Bronchial epithelial cell (primary cell): ENCODE results near the gene TTC3. TPM values are rescaled to one million over a fixed set of nuclear protein-coding genes. Genes with fewer than 3 reads are reported as not detected.
A peak's percentile ranks its signal among the peaks of the same experiment; 100 is the strongest.

Source experiments
- DNase-seq: peaks from one replicate; pipeline ENCODE4 v3.0.0-alpha.2; 2010; ENCODE audit warnings: low read depth
- FAIRE-seq: peaks from 2 replicates; lab custom pipeline; 2011; peaks lifted over from hg19 to GRCh38; lab: Jason Lieb, UNC
- H3K27me3 ChIP-seq: 2 replicates; pipeline ENCODE4 v1.5.1; 2011; ENCODE audit warnings: low read length; ENCODE audit not compliant: control insufficient read depth, insufficient read depth
- H3K36me3 ChIP-seq: 2 replicates; pipeline ENCODE4 v1.5.1; 2011; ENCODE audit warnings: low read length; ENCODE audit not compliant: control insufficient read depth, insufficient read depth
- H3K4me3 ChIP-seq: 2 replicates; pipeline ENCODE4 v1.5.1; 2011; ENCODE audit warnings: mild to moderate bottlenecking, low read depth, low read length, control low read depth
- CTCF ChIP-seq: IDR thresholded peaks from 2 replicates; pipeline ENCODE4 v1.5.1; 2011; ENCODE audit warnings: mild to moderate bottlenecking, moderate library complexity, low read length, control low read depth, inconsistent platforms; ENCODE audit not compliant: insufficient read depth, severe bottlenecking
- total RNA-seq: library from RNA; depleted of rRNA; stranded (reverse); fragments of >200 nt; gene quantifications from 2 replicates; pipeline ENCODE4 v1.2.1, GENCODE V29; 2014

Gene TTC3
- total RNA-seq, 1 donor from 2014 or later, result 90.3 TPM

- DNase-seq, result peak; percentile 20
- no peaks in the 10 kb centered on the region for H3K27me3 ChIP-seq
- TF ChIP-seq CTCF, result peak; percentile 21
- H3K36me3 ChIP-seq, result peaks cover 5% of the 10 kb centered on the region
- no peak for FAIRE-seq
- H3K4me3 ChIP-seq, result no peak overlapping the region
These were observed 93.7 kb downstream of the TTC3 start for GRCh38 chr21:37166733-37167132.

- Histone ChIP-seq H3K27me3 (no peaks in the 10 kb centered on the region), H3K4me3 (no peak overlapping the region), H3K36me3 (peaks cover 6% of the 10 kb centered on the region)
- FAIRE-seq (no peak), DNase-seq (no peak)
- no peak for TF ChIP-seq CTCF
These were observed 95.6 kb downstream of the TTC3 start for GRCh38 chr21:37168666-37169065.

DNA sequence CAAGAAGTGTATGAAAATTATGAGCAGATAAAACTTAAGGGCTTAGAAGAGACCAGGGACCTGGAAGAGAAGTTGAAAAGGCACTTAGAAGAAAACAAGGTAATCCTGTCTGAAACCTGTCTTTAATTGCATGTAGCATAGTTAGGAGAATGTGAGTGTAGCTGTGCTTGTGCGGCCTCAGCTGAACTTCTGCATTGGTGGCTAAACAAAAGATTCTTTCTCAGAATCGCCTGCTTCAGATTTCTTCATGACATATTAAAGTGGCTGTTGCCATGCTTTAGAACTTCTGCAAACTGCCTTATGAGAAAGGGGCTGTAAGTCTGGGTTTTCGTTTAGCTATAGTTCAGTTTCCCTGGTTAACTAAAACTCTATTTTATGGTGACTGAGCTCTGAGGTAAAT lies 99.6 kb downstream of the TTC3 start:
- H3K36me3 ChIP-seq, result peaks cover 6% of the 10 kb centered on the region
- H3K4me3 ChIP-seq, result no peak overlapping the region
- FAIRE-seq, result no peak
- no peaks in the 10 kb centered on the region for H3K27me3 ChIP-seq
- no peak for TF ChIP-seq CTCF
- DNase-seq, result no peak

GRCh38 chr21:37176716-37177115 lies 103.7 kb downstream of the TTC3 start:
- H3K27me3 ChIP-seq, result no peaks in the 10 kb centered on the region
- DNase-seq (peak; percentile 53), FAIRE-seq (peak; percentile 40)
- no peak overlapping the region for H3K4me3 ChIP-seq
- peaks cover 4% of the 10 kb centered on the region for H3K36me3 ChIP-seq
- TF ChIP-seq CTCF, result no peak

GRCh38 chr21:37181059-37181458 lies 108.0 kb downstream of the TTC3 start:
- no peak for FAIRE-seq
- peak; percentile 2 for DNase-seq
- H3K36me3 ChIP-seq, result peaks cover 1% of the 10 kb centered on the region
- TF ChIP-seq CTCF, result no peak
- H3K27me3 ChIP-seq, result no peaks in the 10 kb centered on the region
- no peak overlapping the region for H3K4me3 ChIP-seq

- no peak overlapping the region for H3K4me3 ChIP-seq
- no peaks in the 10 kb centered on the region for H3K27me3 ChIP-seq
- DNase-seq (no peak), FAIRE-seq (no peak)
- peaks cover 4% of the 10 kb centered on the region for H3K36me3 ChIP-seq
- no peak for TF ChIP-seq CTCF
These were observed 109.2 kb downstream of the TTC3 start for GRCh38 chr21:37182222-37182621.
